IMR-90 (cell line): ENCODE data around the gene ENPP7. TPM values are rescaled to one million over a fixed set of nuclear protein-coding genes. Genes with fewer than 3 reads are reported as not detected.

ENCODE experiments used
- ATAC-seq: fragments of 200-7000 bp; cut with Tn5 transposase; 2 replicates; pipeline ENCODE4 v1.9.1; 2020; ENCODE audit warnings: low read depth, mild to moderate bottlenecking, moderate library complexity
- BruUV-seq: library from RNA; stranded (reverse); fragments of 400-500 nt; replicated peaks from 2 replicates; lab custom pipeline; 2021; lab: Mats Ljungman, UMichigan
- CTCF ChIA-PET: fragments of 300-600 bp; formaldehyde crosslinking; extraction: SDS; loops from one replicate; lab custom pipeline; 2021; ENCODE audit warnings: antibody characterized with exemption; lab: Yijun Ruan, JAX
- POLR2A ChIA-PET: fragments of 300-600 bp; sonication (Branson Sonifier 250); formaldehyde crosslinking; loops from one replicate; lab custom pipeline; 2022; ENCODE audit warnings: antibody characterized with exemption; ENCODE audit not compliant: unreplicated experiment; lab: Charles Lee
- DNase-seq: peaks from one replicate; pipeline ENCODE4 v3.0.0; 2013
- H2AFZ ChIP-seq: replicated peaks from 2 replicates; pipeline ENCODE3; 2013; ENCODE audit warnings: low read length, mild to moderate bottlenecking; ENCODE audit not compliant: poor library complexity
- H2AK5ac ChIP-seq: 2 replicates; pipeline ENCODE4 v1.6.1; 2013; ENCODE audit warnings: low read depth, low read length, inconsistent platforms
- H2AK9ac ChIP-seq: replicated peaks from 2 replicates; pipeline ENCODE3; 2013; ENCODE audit warnings: mild to moderate bottlenecking, low read depth, low read length, moderate library complexity; ENCODE audit not compliant: poor library complexity
- H2BK120ac ChIP-seq: 2 replicates; pipeline ENCODE4 v1.6.1; 2013; ENCODE audit warnings: low read depth, low read length, inconsistent platforms
- H2BK15ac ChIP-seq: 3 replicates; pipeline ENCODE4 v1.6.1; 2013; ENCODE audit warnings: low read depth, low read length, inconsistent platforms
- H2BK20ac ChIP-seq: 2 replicates; pipeline ENCODE4 v1.6.1; 2013; ENCODE audit warnings: low read depth, mild to moderate bottlenecking, inconsistent platforms, low read length, moderate library complexity
- H2BK5ac ChIP-seq: 2 replicates; pipeline ENCODE4 v1.6.1; 2013; ENCODE audit warnings: mild to moderate bottlenecking, low read depth, low read length, inconsistent platforms; ENCODE audit not compliant: poor library complexity, severe bottlenecking
- H3K14ac ChIP-seq: replicated peaks from 2 replicates; pipeline ENCODE4 v1.6.1; 2013; ENCODE audit warnings: low read depth, low read length, inconsistent platforms
- H3K18ac ChIP-seq: 2 replicates; pipeline ENCODE4 v1.6.1; 2013; ENCODE audit warnings: low read depth, low read length, control low read depth
- H3K23ac ChIP-seq: 2 replicates; pipeline ENCODE4 v1.6.1; 2013; ENCODE audit warnings: low read depth, low read length, inconsistent platforms
- H3K27ac ChIP-seq: 2 replicates; pipeline ENCODE4 v1.5.1; 2013; ENCODE audit warnings: mild to moderate bottlenecking, control low read depth, low read length; ENCODE audit not compliant: insufficient read depth
- H3K27me3 ChIP-seq: 2 replicates; pipeline ENCODE4 v1.6.1; 2013; ENCODE audit warnings: low read length; ENCODE audit not compliant: control insufficient read depth, insufficient read depth
- H3K36me3 ChIP-seq: 2 replicates; pipeline ENCODE4 v1.6.1; 2013; ENCODE audit warnings: low read length, mixed read lengths; ENCODE audit not compliant: control insufficient read depth, insufficient read depth
- H3K4ac ChIP-seq: 2 replicates; pipeline ENCODE4 v1.6.1; 2013; ENCODE audit warnings: low read depth, low read length, inconsistent platforms
- H3K4me1 ChIP-seq: 2 replicates; pipeline ENCODE4 v1.6.1; 2013; ENCODE audit warnings: low read length, mixed read lengths; ENCODE audit not compliant: control insufficient read depth, insufficient read depth
- H3K4me2 ChIP-seq: 2 replicates; pipeline ENCODE4 v1.6.1; 2013; ENCODE audit warnings: low read depth, mild to moderate bottlenecking, control low read depth, low read length, moderate library complexity
- H3K4me3 ChIP-seq: 2 replicates; pipeline ENCODE4 v1.5.1; 2013; ENCODE audit warnings: low read depth, mild to moderate bottlenecking, control low read depth, low read length, moderate library complexity; ENCODE audit not compliant: insufficient read depth
- H3K56ac ChIP-seq: 2 replicates; pipeline ENCODE4 v1.6.1; 2013; ENCODE audit warnings: low read length, inconsistent platforms; ENCODE audit not compliant: insufficient read depth; ENCODE audit errors: extremely low read depth
- H3K79me1 ChIP-seq, 2 experiments: 2 replicates each; pipeline ENCODE4 v1.6.1; 2013; ENCODE audit warnings: low read length in 2 of 2, inconsistent platforms in 1 of 2, low read depth in 1 of 2
- H3K9ac ChIP-seq: 2 replicates; pipeline ENCODE4 v1.6.1; 2013; ENCODE audit warnings: low read depth, low read length, control low read depth
- H3K9me1 ChIP-seq: 2 replicates; pipeline ENCODE4 v1.6.1; 2013; ENCODE audit warnings: low read length, inconsistent platforms; ENCODE audit not compliant: insufficient read depth
- H3K9me3 ChIP-seq: 2 replicates; pipeline ENCODE4 v1.6.1; 2013; ENCODE audit warnings: low read length; ENCODE audit not compliant: control insufficient read depth, insufficient read depth
- H4K20me1 ChIP-seq: 2 replicates; pipeline ENCODE4 v1.6.1; 2013; ENCODE audit warnings: low read length, inconsistent platforms; ENCODE audit not compliant: insufficient read depth
- H4K5ac ChIP-seq: 2 replicates; pipeline ENCODE4 v1.6.1; 2013; ENCODE audit warnings: mild to moderate bottlenecking, low read depth, low read length, control low read depth
- H4K8ac ChIP-seq, 2 experiments: 2 replicates each; pipeline ENCODE4 v1.6.1; 2013; ENCODE audit warnings: low read depth in 2 of 2, low read length in 2 of 2, control low read depth in 1 of 2, inconsistent platforms in 1 of 2
- H4K91ac ChIP-seq: 2 replicates; pipeline ENCODE4 v1.6.1; 2013; ENCODE audit warnings: low read depth, low read length, inconsistent platforms; ENCODE audit not compliant: insufficient read depth
- CEBPB ChIP-seq: IDR thresholded peaks from 2 replicates; pipeline ENCODE4 v1.6.1; 2012; ENCODE audit warnings: low read depth, low read length, improper control_type of control experiment
- CHD1 ChIP-seq: IDR thresholded peaks from 2 replicates; pipeline ENCODE4 v1.6.1; 2012; ENCODE audit warnings: low read depth, low read length, improper control_type of control experiment
- FOS ChIP-seq: fragments of 150-350 bp; IDR thresholded peaks from 2 replicates; pipeline ENCODE4 v1.6.1; 2016; ENCODE audit warnings: low read depth, low read length
- MAZ ChIP-seq: IDR thresholded peaks from 2 replicates; pipeline ENCODE4 v1.6.1; 2012; ENCODE audit warnings: low read depth, mild to moderate bottlenecking, low read length, improper control_type of control experiment, moderate library complexity, borderline replicate concordance
- MXI1 ChIP-seq: IDR thresholded peaks from 2 replicates; pipeline ENCODE4 v1.6.1; 2012; ENCODE audit warnings: low read depth, mild to moderate bottlenecking, low read length, moderate library complexity, borderline replicate concordance
- RAD21 ChIP-seq: IDR thresholded peaks from 2 replicates; pipeline ENCODE4 v1.6.1; 2012; ENCODE audit warnings: low read length, improper control_type of control experiment
- RCOR1 ChIP-seq: IDR thresholded peaks from 2 replicates; pipeline ENCODE4 v1.6.1; 2012; ENCODE audit warnings: mild to moderate bottlenecking, low read length, improper control_type of control experiment; ENCODE audit not compliant: insufficient replicate concordance
- RFX5 ChIP-seq: IDR thresholded peaks from 2 replicates; pipeline ENCODE4 v1.8.0; 2012; ENCODE audit warnings: low read depth, mild to moderate bottlenecking, low read length, moderate library complexity
- WGBS, 2 experiments: methylation state at CpG; one replicate each; pipeline versions ENCODE4 v1.1.5 to v1.1.7; 2013; ENCODE audit warnings: missing lambda C conversion rate in 2 of 2; ENCODE audit not compliant: insufficient read length in 1 of 2; ENCODE audit errors: extremely low coverage in 2 of 2; 5-methylcytosine and 5-hydroxymethylcytosine counted together
- dilution Hi-C: fragments of 300-500 bp; cut with HindIII; formaldehyde crosslinking; loops from one replicate; pipeline ENCODE4 v1.14.3; 2018; ENCODE audit warnings: low sequenced_read_pairs; ENCODE audit not compliant: unreplicated experiment
- in situ Hi-C: fragments of 300-500 bp; cut with MboI; formaldehyde crosslinking; loops from 3 replicates; pipeline ENCODE4 v1.14.3; 2019; ENCODE audit warnings: low sequenced_read_pairs, inconsistent platforms, mixed read lengths
- intact Hi-C: fragments of 100-400 bp; cut with micrococcal nuclease; formaldehyde crosslinking; loops from 2 replicates; pipeline ENCODE4 v1.10.0; 2022
- polyA plus RNA-seq, 3 experiments: library from polyadenylated mRNA; depleted of rRNA; stranded (reverse); fragments of >200 nt; gene quantifications; 2 replicates each; pipeline ENCODE4 v1.2.3, GENCODE V29; 2012; ENCODE audit warnings: low replicate concordance in 1 of 3
- total RNA-seq: library from RNA; depleted of rRNA; stranded (reverse); fragments of >200 nt; gene quantifications from 2 replicates; pipeline ENCODE4 v1.2.3, GENCODE V29; 2012

Gene ENPP7
- total and polyA plus RNA-seq, 2 of the 4 experiments (the other 2 are of a cell fraction) = not detected

DNA sequence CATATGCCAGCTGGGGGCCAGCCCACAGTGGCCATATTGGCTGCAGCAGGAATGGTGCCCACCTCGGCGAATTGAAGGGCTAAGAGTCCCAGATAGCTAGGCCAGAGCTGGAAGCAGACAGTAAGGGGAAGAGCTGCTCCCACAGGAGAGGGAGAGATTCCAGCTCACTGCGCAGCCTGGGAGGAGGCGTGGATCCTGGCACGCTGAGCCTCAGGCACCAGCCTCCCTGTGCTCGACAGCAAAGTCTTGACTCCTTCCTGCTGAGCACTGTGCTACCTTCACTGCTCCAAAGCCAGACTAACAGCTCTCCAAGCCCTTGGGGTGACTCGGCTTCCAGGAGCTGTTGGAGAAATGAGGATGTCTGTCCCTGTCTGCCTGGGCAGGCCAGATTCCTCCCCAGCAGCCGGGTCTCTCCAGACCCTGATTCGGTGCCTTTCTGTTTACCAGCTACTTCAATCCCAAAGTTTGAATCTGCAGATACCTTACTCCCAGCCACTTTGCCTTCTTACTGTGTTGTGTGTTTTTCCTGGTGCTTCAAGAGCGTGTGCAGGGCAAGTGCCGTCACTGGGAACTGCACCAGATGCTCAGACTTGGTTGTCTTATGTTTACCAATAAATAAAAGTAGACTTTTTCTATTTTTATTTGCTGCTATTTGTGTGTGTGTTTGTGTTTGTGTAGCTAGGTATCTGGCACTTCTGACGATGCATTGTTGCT is 56.3 kb downstream of the ENPP7 start:
- in situ Hi-C loops = loop anchor here (10.0 kb wide), 1 partner anchor 128 kb away; no protein-coding TSS in a partner anchor
- Histone ChIP-seq H4K91ac (no peak overlapping the region), H3K14ac (no peak overlapping the region), H3K9ac (no peak overlapping the region), H3K4me3 (no peak overlapping the region), H3K9me3 (no peaks in the 10 kb centered on the region), H4K5ac (no peak overlapping the region), H3K79me1 (no peaks in the 10 kb centered on the region), H2BK120ac (no peak overlapping the region), H3K27me3 (peaks cover 37% of the 10 kb centered on the region), H2AFZ (no peak overlapping the region), H3K56ac (no peak overlapping the region), H4K8ac (no peak overlapping the region), H3K4ac (no peak overlapping the region), H2AK5ac (no peak overlapping the region), H2BK5ac (no peak overlapping the region), H4K20me1 (0 out of 2 replicates have a peak, but pooled peaks cover 5% of the 10 kb centered on the region), H3K23ac (no peak overlapping the region), H2BK15ac (no peak overlapping the region), H3K18ac (no peak overlapping the region), H3K4me1 (no peaks in the 10 kb centered on the region; the same call in 1 of the 2 replicates), H3K36me3 (peaks cover 4% of the 10 kb centered on the region), H2AK9ac (no peak overlapping the region), H2BK20ac (no peak overlapping the region), H3K4me2 (no peak overlapping the region), H3K9me1 (no peaks in the 10 kb centered on the region), H3K27ac (no peak overlapping the region)
- TF ChIP-seq MXI1 (no peak), CHD1 (no peak), RAD21 (no peak), MAZ (no peak), CEBPB (no peak), RFX5 (no peak), FOS (no peak), RCOR1 (no peak)
- dilution Hi-C loops = no loop called here
- no CpG with 5 or more reads among the region's 12 CpGs for WGBS, 2 experiments
- ChIA-PET CTCF (no interaction called here), POLR2A (no interaction called here)
- no TSS peak for BruUV-seq
- DNase-seq (no peak), ATAC-seq (no peak)
- intact Hi-C loops = no loop called here
